ENCODE measurements around the gene IQSEC3.

IQSEC3 gene

GRCh38 chr12:78981-79380 is 12.4 kb downstream of the IQSEC3 start:
- no peak for DNase-seq (ENCODE audit: low read depth, low spot score)

GRCh38 chr12:80681-81190 is 14.2 kb downstream of the IQSEC3 start:
- no peak for DNase-seq (ENCODE audit: low read depth, low spot score)

- DNase-seq (ENCODE audit: low read depth, low spot score), result no peak
Observed at GRCh38 chr12:82740-83139, 16.2 kb downstream of the IQSEC3 start.

DNA sequence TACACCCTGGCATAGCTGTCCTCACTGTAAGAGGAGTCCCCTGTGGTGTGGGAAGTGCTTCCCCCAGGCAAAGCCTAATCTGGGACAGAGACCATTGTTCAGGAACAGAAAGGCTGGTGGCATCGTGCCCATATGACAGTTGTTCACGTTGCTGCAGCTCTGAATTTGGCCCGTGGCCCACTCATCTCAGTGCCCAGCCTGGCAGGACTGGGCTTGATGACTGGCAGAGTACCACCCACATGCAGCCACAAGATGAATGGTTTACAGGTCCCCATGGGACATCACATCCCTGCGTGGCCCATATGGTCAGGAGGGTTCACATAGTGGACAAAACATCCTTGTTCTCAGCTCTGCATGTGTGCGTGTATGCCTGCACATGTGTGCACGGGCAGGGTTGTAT is 17.5 kb downstream of the IQSEC3 start:
- no peak for DNase-seq (ENCODE audit: low read depth, low spot score)

GRCh38 chr12:85191-85666 is 18.7 kb downstream of the IQSEC3 start:
- no peak for DNase-seq (ENCODE audit: low read depth, low spot score)

DNA sequence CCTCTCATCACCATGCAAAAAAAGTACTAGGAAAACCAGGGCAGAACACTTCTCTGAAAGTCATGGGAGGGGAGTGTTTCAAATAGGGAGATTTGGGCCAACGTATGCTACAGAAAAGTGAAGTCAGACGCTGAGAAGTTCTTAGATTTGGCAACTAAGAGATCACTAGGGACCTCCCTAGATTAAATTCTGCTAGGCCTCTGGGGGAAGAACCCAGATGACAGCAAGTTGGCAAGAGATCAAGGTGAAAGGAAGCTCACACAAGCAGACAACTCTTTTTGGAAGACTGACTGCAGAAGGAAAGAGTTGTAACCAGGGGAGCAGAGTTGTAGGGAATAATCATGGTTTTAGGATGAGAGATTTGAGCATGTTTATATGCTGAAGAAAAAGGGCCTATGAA is 20.7 kb downstream of the IQSEC3 start:
- no peak for DNase-seq (ENCODE audit: low read depth, low spot score)

GRCh38 chr12:87856-88255 is 21.3 kb downstream of the IQSEC3 start:
- DNase-seq (ENCODE audit: low read depth, low spot score), result peak; percentile 63

DNA sequence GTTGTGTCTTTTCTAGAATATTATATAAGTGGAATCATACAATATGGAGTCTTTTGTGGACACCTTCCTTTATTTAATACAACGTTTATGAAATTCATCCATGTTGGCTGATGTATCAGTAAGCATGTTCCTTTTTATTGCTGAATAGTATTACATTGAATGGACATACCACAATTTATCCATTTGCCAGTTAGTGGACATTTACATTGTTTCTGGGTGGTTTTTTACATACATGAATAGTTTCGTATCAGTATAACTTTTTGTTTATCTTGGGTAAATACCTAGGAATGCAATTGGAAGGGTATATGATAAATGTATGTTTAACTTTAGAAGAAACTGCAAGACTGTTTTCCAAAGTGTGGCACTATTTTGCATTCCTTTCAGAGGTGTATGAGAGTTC is 23.1 kb downstream of the IQSEC3 start:
- DNase-seq (ENCODE audit: low read depth, low spot score), result no peak

GRCh38 chr12:91213-91612 is 24.6 kb downstream of the IQSEC3 start:
- DNase-seq (ENCODE audit: low read depth, low spot score), result no peak

DNA sequence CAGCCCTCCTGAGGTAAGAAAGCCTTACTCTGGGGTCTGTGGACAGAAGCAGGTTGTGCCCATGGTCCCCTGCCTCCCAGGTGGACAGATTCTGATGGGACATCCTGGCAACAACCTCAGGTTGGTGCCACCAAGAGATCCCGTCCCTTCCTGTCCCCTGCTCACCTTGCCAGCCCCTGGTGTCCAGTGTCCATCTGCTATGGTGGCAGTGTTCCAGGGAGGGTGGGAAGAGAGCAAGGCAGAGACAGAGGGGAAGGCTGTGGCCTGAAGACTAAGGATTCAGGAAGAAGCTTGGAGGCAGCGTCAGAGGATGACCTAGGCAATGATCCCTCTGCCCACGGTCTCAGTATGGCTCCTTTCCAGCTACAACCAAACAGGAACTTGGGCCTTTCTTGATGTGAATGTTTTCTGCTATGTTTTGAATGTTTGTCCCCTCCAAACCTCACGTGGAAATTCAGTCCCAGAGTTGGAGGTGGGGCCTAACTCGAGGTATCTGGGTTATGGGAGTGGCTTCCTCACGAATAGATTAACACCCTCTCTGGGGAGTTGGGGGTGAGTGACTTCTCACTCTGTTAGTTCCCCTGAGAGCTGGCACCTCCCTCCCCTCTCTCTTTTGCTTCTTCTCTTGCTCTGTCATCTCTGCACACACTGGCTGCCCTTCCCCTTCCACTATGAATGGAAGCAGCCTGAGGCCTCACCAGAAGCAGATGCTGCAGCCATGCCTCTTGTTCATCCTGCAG is 26.9 kb downstream of the IQSEC3 start:
- no peak for DNase-seq (ENCODE audit: low read depth, low spot score)

DNA sequence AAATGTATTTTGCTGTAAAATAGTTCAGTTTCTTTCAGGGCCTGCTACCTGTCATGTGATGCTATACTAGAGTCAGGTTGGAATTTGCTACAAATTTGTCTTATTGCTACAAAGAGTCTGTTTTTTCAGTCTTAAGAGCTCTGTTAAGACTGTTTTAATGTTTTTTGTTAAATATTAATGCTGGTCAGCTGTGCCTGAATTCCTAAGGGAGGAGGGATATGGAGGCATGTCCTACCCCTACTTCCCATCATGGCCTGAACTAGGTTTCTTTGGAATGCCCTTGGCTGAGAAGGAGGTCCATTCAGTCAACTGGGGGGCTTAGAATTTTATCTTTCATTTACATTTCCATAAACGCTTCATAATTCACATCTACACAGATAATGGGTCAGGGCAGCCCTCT is 30.0 kb downstream of the IQSEC3 start:
- DNase-seq (ENCODE audit: low read depth, low spot score), result no peak

DNA sequence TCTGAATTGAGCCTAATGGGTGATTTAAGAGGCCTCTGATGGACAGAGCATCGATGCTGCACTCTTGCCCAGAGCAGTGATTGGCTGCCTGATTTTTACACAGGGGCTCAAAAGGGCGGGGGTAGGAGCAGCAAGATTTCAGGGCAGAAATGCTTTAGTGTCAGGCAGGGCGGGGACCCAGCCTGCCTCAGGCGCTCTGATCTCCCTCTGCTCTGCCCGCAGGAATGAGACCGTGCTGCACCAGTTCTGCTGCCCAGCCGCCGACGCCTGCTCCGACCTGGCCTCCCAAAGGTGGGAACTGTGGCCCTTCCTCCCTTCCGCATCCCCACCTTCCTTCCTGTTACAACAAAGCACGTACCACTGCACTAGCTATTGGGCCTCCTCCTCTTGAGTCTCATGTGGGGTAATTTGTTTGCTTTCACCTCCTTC is 32.4 kb downstream of the IQSEC3 start:
- DNase-seq (ENCODE audit: low read depth, low spot score), result no peak

- DNase-seq (ENCODE audit: low read depth, low spot score), result no peak
Observed at GRCh38 chr12:99605-100004, 33.0 kb downstream of the IQSEC3 start.

- no peak for DNase-seq (ENCODE audit: low read depth, low spot score)
Observed at GRCh38 chr12:101969-102878, 35.7 kb downstream of the IQSEC3 start.

GRCh38 chr12:102879-103168 is 36.3 kb downstream of the IQSEC3 start:
- no peak for DNase-seq (ENCODE audit: low read depth, low spot score)

- no peak for DNase-seq (ENCODE audit: low read depth, low spot score)
Observed at GRCh38 chr12:103169-103981, 36.8 kb downstream of the IQSEC3 start.

DNA sequence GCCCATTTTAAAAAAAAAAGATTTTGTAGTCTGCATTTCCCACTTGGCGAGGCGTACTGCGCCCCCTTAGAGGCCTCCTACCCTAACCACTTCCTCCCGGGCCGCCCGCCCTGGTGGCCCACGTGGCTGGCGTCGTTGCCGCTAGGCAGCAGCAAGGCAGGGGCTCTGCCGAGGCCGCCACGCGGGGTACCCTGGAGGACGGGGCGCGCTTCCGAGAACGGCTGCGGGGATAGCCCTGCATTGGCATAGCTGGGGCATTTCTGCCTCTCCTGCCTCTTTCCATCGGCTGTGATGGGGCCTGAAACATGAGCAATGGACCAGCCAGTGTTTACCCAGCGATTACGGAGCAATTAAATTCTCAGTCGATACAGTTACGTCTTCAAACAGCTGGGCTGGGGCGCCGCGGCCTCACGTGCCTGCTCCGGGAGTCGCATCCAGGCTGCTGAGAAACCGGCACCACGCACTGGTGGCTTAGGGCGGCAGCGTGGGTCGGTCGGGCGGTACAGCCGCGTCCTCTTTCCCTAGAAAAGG is 38.0 kb downstream of the IQSEC3 start:
- DNase-seq (ENCODE audit: low read depth, low spot score), result no peak

DNA sequence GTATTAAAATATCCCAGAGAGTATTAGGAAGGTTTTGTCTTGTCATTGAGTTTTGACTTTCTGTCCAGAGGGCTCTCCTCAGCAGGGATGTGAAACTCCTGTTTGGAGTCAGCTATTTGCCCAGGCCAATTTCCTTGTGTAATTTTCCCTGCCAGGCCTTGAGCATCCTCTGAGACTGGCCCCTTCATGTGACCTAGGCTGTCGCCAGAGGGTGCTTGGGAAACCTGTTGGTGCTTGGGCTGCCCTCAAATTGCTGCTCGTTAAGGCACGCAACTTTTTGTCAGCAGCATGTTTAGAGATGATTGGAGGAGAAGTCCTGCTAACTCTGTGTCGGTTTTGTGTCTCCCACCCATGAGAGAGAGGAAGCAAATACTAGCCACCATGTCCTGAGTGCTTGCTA is 39.1 kb downstream of the IQSEC3 start:
- no peak for DNase-seq (ENCODE audit: low read depth, low spot score)

DNA sequence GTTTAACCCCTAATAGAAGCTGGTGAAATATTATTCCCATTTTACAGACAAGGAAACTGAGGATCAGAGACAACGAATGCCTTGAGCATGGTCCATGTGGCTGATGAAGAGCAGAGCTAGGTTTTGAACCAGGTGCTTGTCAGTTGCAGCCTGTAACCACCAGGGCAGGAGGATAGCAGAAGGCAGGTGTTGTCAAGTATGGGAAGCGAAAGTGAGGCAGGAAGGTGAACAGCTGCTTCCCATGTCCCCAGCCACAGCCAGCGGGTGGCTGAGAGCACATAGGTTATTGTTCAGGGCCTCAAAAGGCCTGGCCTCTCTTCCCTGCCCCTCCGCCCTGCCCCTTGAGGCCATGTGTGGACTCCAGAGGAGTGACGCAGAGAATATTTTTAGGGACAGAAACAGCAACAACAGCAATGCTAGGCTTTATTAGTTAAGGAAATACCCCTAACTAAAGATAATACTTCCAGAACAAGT is 39.6 kb downstream of the IQSEC3 start:
- no peak for DNase-seq (ENCODE audit: low read depth, low spot score)

GRCh38 chr12:108594-108993 is 42.0 kb downstream of the IQSEC3 start:
- no peak for DNase-seq (ENCODE audit: low read depth, low spot score)

DNA sequence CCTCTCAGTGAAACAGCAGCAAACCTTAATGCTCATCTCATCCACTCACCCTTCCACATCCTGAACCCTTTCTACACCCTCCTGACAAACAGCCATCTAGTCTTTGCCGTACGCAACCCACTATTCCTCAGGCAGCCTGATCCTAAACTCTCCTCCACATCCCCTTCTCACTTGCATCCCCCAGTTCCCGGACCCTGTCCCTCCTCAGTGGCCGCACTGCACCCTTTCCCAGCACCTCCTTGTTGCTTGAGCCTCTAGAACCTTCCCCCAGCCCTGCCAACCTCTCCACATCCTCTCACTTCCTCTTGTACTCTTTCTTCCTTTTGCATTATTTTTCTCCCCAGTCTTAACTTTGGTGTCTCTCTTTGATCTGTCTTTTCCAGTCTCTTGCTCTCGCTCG is 42.9 kb downstream of the IQSEC3 start:
- no peak for DNase-seq (ENCODE audit: low read depth, low spot score)

DNA sequence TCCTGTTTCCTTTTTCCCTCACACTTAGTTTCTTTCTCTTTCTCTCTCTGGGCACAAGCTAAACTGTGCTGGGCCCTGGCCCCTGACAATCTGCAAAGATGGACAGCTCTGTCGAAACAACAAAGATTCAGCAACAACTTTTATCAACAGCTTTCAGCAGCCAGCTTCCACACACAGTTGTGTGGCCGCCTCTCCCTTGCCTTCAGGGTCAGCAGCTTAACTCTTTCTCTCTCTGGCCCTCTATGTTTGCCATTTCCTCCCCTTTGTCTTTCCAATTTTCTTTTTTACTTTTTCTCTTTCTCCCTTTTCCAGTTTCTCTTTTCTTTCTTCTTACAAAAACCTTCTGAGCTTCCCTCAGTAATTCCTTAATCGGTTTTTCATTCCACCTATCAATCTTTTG is 43.3 kb downstream of the IQSEC3 start:
- no peak for DNase-seq (ENCODE audit: low read depth, low spot score)
